IPS-15b (cell line): ENCODE measurements around the gene IVD.

Source experiments
- H3K27me3 ChIP-seq: one replicate; pipeline ENCODE4 v1.6.1; 2013; ENCODE audit warnings: low read length; ENCODE audit not compliant: control insufficient read depth, insufficient read depth
- H3K36me3 ChIP-seq: one replicate; pipeline ENCODE4 v1.6.1; 2013; ENCODE audit warnings: low read length; ENCODE audit not compliant: control insufficient read depth, insufficient read depth
- H3K4me1 ChIP-seq: one replicate; pipeline ENCODE4 v1.6.1; 2013; ENCODE audit warnings: mild to moderate bottlenecking, low read length; ENCODE audit not compliant: control insufficient read depth, insufficient read depth
- H3K4me3 ChIP-seq: one replicate; pipeline ENCODE4 v1.5.1; 2013; ENCODE audit warnings: low read depth, low read length
- H3K9ac ChIP-seq: one replicate; pipeline ENCODE4 v1.6.1; 2013; ENCODE audit warnings: low read depth, mild to moderate bottlenecking, low read length
- H3K9me3 ChIP-seq: one replicate; pipeline ENCODE4 v1.6.1; 2013; ENCODE audit warnings: mild to moderate bottlenecking, low read length; ENCODE audit not compliant: control insufficient read depth, insufficient read depth

IVD gene

GRCh38 chr15:40458495-40459371 lies 53.1 kb downstream of the IVD start:
- Histone ChIP-seq H3K36me3 (peaks cover 44% of the 10 kb centered on the region), H3K4me1 (peaks cover 15% of the 10 kb centered on the region), H3K4me3 (no peak overlapping the region), H3K27me3 (no peaks in the 10 kb centered on the region), H3K9ac (no peak overlapping the region), H3K9me3 (no peaks in the 10 kb centered on the region)

GRCh38 chr15:40459391-40460015 lies 53.9 kb downstream of the IVD start:
- Histone ChIP-seq H3K27me3 (no peaks in the 10 kb centered on the region), H3K36me3 (peaks cover 52% of the 10 kb centered on the region), H3K9ac (no peak overlapping the region), H3K4me3 (no peak overlapping the region), H3K4me1 (peaks cover 12% of the 10 kb centered on the region), H3K9me3 (no peaks in the 10 kb centered on the region)

- no peaks in the 10 kb centered on the region for H3K27me3 ChIP-seq
- H3K9me3 ChIP-seq, result no peaks in the 10 kb centered on the region
- no peak overlapping the region for H3K4me3 ChIP-seq
- peaks cover 4% of the 10 kb centered on the region for H3K4me1 ChIP-seq
- no peak overlapping the region for H3K9ac ChIP-seq
- H3K36me3 ChIP-seq, result peaks cover 60% of the 10 kb centered on the region
Observed at GRCh38 chr15:40460404-40460803, 54.8 kb downstream of the IVD start.

GRCh38 chr15:40461958-40462357 lies 56.4 kb downstream of the IVD start:
- peaks cover 73% of the 10 kb centered on the region for H3K36me3 ChIP-seq

GRCh38 chr15:40463279-40463678 lies 57.7 kb downstream of the IVD start:
- H3K27me3 ChIP-seq, result no peaks in the 10 kb centered on the region
- no peaks in the 10 kb centered on the region for H3K9me3 ChIP-seq
- no peaks in the 10 kb centered on the region for H3K4me1 ChIP-seq
- no peak overlapping the region for H3K9ac ChIP-seq
- peaks cover 75% of the 10 kb centered on the region for H3K36me3 ChIP-seq
- no peak overlapping the region for H3K4me3 ChIP-seq

More at GRCh38 chr15:40461958-40462357, 56.4 kb downstream of the IVD start:
- Histone ChIP-seq H3K4me1 (no peaks in the 10 kb centered on the region), H3K4me3 (no peak overlapping the region), H3K9me3 (no peaks in the 10 kb centered on the region), H3K9ac (no peak overlapping the region), H3K27me3 (no peaks in the 10 kb centered on the region)

GRCh38 chr15:40463886-40464545 lies 58.4 kb downstream of the IVD start:
- Histone ChIP-seq H3K9ac (no peak overlapping the region), H3K4me1 (no peaks in the 10 kb centered on the region), H3K27me3 (no peaks in the 10 kb centered on the region), H3K36me3 (peaks cover 73% of the 10 kb centered on the region), H3K9me3 (no peaks in the 10 kb centered on the region), H3K4me3 (no peak overlapping the region)

- Histone ChIP-seq H3K27me3 (no peaks in the 10 kb centered on the region), H3K9ac (no peak overlapping the region), H3K36me3 (peaks cover 66% of the 10 kb centered on the region), H3K4me3 (no peak overlapping the region), H3K9me3 (no peaks in the 10 kb centered on the region), H3K4me1 (no peaks in the 10 kb centered on the region)
Observed at GRCh38 chr15:40464595-40465185, 59.1 kb downstream of the IVD start.

GRCh38 chr15:40465939-40466338 lies 60.3 kb downstream of the IVD start:
- peaks cover 5% of the 10 kb centered on the region for H3K4me1 ChIP-seq
- peaks cover 56% of the 10 kb centered on the region for H3K36me3 ChIP-seq
- H3K9ac ChIP-seq, result no peak overlapping the region
- H3K4me3 ChIP-seq, result no peak overlapping the region
- no peaks in the 10 kb centered on the region for H3K9me3 ChIP-seq
- no peaks in the 10 kb centered on the region for H3K27me3 ChIP-seq

GRCh38 chr15:40466426-40467260 lies 61.0 kb downstream of the IVD start:
- Histone ChIP-seq H3K9me3 (no peaks in the 10 kb centered on the region), H3K27me3 (no peaks in the 10 kb centered on the region), H3K9ac (no peak overlapping the region), H3K4me3 (no peak overlapping the region), H3K4me1 (peaks cover 6% of the 10 kb centered on the region), H3K36me3 (peaks cover 53% of the 10 kb centered on the region)

GRCh38 chr15:40467261-40467615 lies 61.6 kb downstream of the IVD start:
- Histone ChIP-seq H3K9me3 (no peaks in the 10 kb centered on the region), H3K4me3 (no peak overlapping the region), H3K9ac (no peak overlapping the region), H3K4me1 (peaks cover 11% of the 10 kb centered on the region), H3K36me3 (peaks cover 47% of the 10 kb centered on the region), H3K27me3 (peaks cover 4% of the 10 kb centered on the region)

GRCh38 chr15:40468898-40469331 lies 63.3 kb downstream of the IVD start:
- Histone ChIP-seq H3K4me1 (peaks cover 11% of the 10 kb centered on the region), H3K36me3 (peaks cover 32% of the 10 kb centered on the region), H3K4me3 (no peak overlapping the region), H3K9ac (no peak overlapping the region), H3K27me3 (peaks cover 5% of the 10 kb centered on the region), H3K9me3 (no peaks in the 10 kb centered on the region)
